DND-41 (cell line): ENCODE data around the gene SMDT1.

Experiments used
- EZH2 ChIP-seq: IDR thresholded peaks from 3 replicates; pipeline ENCODE4 v1.6.1; 2012; ENCODE audit warnings: borderline replicate concordance, low read depth, mild to moderate bottlenecking, moderate library complexity, low read length, inconsistent platforms; ENCODE audit not compliant: severe bottlenecking
- TF ChIP-seq, protein P1 (sequence below): IDR thresholded peaks from 2 replicates; pipeline ENCODE4 v1.5.1; 2012; ENCODE audit warnings: borderline replicate concordance, low read length, moderate library complexity, mild to moderate bottlenecking; ENCODE audit not compliant: poor library complexity, severe bottlenecking; ENCODE audit errors: extremely low read depth

DNA sequence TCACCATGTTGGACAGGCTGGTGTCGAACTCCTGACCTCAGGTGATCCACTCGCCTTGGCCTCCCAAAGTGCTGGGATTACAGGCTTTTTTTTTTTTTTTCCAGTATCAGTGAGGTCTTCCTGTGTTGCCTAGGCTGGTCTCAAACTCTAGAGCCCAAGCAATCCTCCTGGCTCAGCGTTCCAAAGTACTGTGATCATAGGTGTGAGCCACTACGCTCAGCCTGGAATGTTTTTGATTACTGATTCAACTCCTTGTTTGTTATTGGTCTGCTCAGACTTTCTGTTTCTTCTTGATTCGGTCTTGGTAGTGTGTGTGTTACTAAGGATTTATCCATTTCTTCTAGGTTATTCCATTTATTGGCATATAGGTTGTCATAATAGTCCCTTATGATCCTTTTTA, 40.2 kb upstream of the SMDT1 start:
- TF ChIP-seq, protein P1, sequence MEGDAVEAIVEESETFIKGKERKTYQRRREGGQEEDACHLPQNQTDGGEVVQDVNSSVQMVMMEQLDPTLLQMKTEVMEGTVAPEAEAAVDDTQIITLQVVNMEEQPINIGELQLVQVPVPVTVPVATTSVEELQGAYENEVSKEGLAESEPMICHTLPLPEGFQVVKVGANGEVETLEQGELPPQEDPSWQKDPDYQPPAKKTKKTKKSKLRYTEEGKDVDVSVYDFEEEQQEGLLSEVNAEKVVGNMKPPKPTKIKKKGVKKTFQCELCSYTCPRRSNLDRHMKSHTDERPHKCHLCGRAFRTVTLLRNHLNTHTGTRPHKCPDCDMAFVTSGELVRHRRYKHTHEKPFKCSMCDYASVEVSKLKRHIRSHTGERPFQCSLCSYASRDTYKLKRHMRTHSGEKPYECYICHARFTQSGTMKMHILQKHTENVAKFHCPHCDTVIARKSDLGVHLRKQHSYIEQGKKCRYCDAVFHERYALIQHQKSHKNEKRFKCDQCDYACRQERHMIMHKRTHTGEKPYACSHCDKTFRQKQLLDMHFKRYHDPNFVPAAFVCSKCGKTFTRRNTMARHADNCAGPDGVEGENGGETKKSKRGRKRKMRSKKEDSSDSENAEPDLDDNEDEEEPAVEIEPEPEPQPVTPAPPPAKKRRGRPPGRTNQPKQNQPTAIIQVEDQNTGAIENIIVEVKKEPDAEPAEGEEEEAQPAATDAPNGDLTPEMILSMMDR = no peak
- TF ChIP-seq EZH2 = no peak
